GM06990 (cell line): ENCODE data around the gene GVQW3.

Experiments used
- DNase-seq: peaks from one replicate; pipeline ENCODE4 v3.0.0-alpha.2; 2011; ENCODE audit not compliant: insufficient read length; ENCODE audit errors: extremely low read depth
- H3K27me3 ChIP-seq: replicated peaks from 2 replicates; pipeline ENCODE4 v1.6.0; 2011; ENCODE audit warnings: low read length; ENCODE audit not compliant: control insufficient read depth, insufficient read depth
- H3K36me3 ChIP-seq: 2 replicates; pipeline ENCODE4 v1.5.1; 2011; ENCODE audit warnings: low read length; ENCODE audit not compliant: control insufficient read depth, insufficient read depth
- H3K4me3 ChIP-seq: replicated peaks from 2 replicates; pipeline ENCODE4 v1.5.1; 2011; ENCODE audit warnings: low read depth, mild to moderate bottlenecking, control low read depth, low read length
- CTCF ChIP-seq: IDR thresholded peaks from 2 replicates; pipeline ENCODE4 v1.5.1; 2011; ENCODE audit warnings: low read length, control low read depth, mild to moderate bottlenecking, inconsistent platforms; ENCODE audit not compliant: insufficient read depth, poor library complexity, severe bottlenecking

Gene GVQW3

DNA sequence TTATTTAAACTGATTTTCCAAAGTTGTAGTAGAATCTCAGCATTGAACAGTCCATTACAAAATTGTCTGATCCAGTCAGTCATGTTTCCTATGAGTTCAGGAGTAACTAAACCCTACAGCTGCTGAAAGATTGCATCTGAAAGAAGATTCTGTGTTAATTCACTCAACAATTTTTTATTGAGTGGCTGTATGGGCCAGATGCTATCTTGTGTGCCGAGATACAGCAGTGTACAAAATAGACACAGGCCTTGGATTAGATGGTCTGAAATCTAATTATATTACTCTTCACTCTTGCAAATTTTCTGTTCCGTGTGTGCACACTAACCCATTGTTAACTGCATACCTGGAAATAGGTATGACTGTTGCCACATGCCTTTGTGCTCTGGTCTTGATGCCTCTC is 7.3 kb downstream of the GVQW3 start:
- no peak overlapping the region for H3K4me3 ChIP-seq
- H3K27me3 ChIP-seq, result no peaks in the 10 kb centered on the region
- DNase-seq, result no peak
- no peak for TF ChIP-seq CTCF
- H3K36me3 ChIP-seq, result no peaks in the 10 kb centered on the region

GRCh38 chr11:76391021-76391420 is 9.9 kb downstream of the GVQW3 start:
- Histone ChIP-seq H3K27me3 (no peaks in the 10 kb centered on the region), H3K4me3 (no peak overlapping the region), H3K36me3 (no peaks in the 10 kb centered on the region)
- DNase-seq, result no peak
- TF ChIP-seq CTCF, result no peak

DNA sequence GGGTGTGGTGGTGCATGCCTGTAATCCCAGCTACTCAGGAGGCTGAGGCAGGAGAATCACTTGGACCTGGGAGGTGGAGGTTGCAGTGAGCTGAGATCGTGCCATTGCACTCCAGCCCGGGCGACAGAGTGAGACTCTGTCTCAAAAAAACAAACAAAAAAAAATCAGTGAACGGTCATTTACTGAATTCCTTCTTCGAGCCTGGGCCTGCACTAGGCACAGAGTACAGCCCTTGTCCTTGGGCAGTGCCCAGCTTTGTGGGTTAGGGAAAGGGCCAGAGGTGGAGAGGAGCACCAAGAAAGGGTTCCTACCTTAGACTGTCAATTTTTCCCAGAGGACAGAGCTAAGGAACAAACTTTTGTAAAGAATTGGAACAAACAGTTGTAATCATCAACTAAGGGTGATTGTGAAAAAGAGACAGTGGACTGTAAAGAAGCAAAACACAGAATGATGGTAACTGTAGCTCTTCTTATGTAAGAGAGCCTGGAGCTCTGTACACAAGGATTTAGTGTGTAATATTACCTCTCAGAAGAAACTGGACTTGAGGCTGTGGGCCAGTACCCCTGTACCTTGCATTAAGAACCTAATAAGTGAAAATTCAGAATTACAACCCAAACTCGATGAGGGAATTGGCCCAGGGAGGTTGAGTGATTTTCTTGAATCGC is 10.8 kb downstream of the GVQW3 start:
- no peaks in the 10 kb centered on the region for H3K27me3 ChIP-seq
- H3K4me3 ChIP-seq, result no peak overlapping the region
- TF ChIP-seq CTCF, result no peak
- no peak for DNase-seq
- no peaks in the 10 kb centered on the region for H3K36me3 ChIP-seq

- TF ChIP-seq CTCF, result no peak
- H3K4me3 ChIP-seq, result no peak overlapping the region
- H3K27me3 ChIP-seq, result no peaks in the 10 kb centered on the region
- no peak for DNase-seq
- H3K36me3 ChIP-seq, result no peaks in the 10 kb centered on the region
Measured at GRCh38 chr11:76392870-76393269, 11.7 kb downstream of the GVQW3 start.

DNA sequence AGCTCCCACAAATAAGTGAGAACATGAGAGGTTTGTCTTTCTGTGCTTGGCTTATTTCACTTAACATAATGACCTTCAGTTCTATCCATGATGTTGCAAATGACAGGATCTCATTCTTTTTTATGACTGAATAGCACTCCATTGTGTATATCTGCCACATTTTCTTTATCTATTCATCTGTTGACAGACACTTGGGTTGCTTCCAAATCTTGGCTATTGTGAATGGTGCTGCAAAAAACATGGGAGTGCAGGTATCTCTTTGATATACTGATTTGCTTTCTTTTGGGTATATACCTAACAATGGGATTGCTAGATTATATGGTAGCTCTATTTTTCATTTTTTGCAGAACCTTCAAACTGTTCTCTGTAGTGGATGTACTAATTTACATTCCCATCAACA is 13.3 kb downstream of the GVQW3 start:
- H3K4me3 ChIP-seq, result no peak overlapping the region
- no peak for TF ChIP-seq CTCF
- H3K36me3 ChIP-seq, result no peaks in the 10 kb centered on the region
- H3K27me3 ChIP-seq, result no peaks in the 10 kb centered on the region
- no peak for DNase-seq

DNA sequence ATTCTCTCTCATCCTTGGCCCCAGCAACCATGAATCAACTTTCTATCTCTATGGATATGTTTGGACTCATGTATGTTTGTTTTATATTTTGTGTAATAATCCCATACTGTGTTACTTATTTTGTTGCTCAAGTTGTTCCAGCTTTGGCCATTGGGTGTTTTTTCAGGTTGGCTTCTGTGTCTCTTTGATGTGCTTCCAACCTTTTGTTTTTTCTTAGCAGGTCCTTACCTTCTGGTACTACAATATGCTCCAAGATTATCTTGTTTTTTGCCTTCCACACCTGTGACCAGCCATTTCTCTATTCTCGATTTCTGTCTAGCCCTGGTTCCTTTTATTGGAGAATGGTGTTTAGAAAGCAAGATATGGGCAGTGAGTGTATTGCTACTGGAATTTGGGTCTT is 14.2 kb downstream of the GVQW3 start:
- TF ChIP-seq CTCF, result no peak
- no peak for DNase-seq
- H3K36me3 ChIP-seq, result no peaks in the 10 kb centered on the region
- no peaks in the 10 kb centered on the region for H3K27me3 ChIP-seq
- no peak overlapping the region for H3K4me3 ChIP-seq
